ENCODE measurements around the gene FOXC1. TPM values are rescaled to one million over a fixed set of nuclear protein-coding genes. Genes with fewer than 3 reads are reported as not detected.

Gene FOXC1
- 10 to 100 TPM in 3 of 4 donors, 1 to 10 TPM in 1; 8.7 to 19.7 (median 16.8) TPM for total RNA-seq

- peak within 1 kb of the TSS; percentile 67 to 88 (median 76) for H3K4me3 ChIP-seq
- no peaks in the 10 kb centered on the region for H3K9me3 ChIP-seq
- peaks cover 15 to 74% (median 65%) of the 10 kb centered on the region in 4 donors for H3K4me1 ChIP-seq
- intact Hi-C loops (cut with DNase I), result loop anchor here (5.0 kb wide), 1 partner anchor 1082 kb away; no protein-coding TSS in a partner anchor
- no peaks in the 10 kb centered on the region for H3K36me3 ChIP-seq
- WGBS, result under 1% methylated on average over 39 of the region's 115 CpGs
- peak; percentile 97 for DNase-seq (ENCODE audit: extremely low spot score)
- H3K27ac ChIP-seq (replicated peaks in 1 of 4), result peak within 1 kb of the TSS; percentile 90 to 98 (median 96)
- H3K27me3 ChIP-seq, result peaks cover 4 to 84% (median 42%) of the 10 kb centered on the region in 4 donors
- TF ChIP-seq CTCF (IDR thresholded peaks at IDR 0.05) (no peak), POLR2AphosphoS5 (IDR thresholded peaks at IDR 0.05) (peak; percentile 88 to 90)
Observed at GRCh38 chr6:1609648-1610496, at the start of gene FOXC1. Gene FOXC1, plus strand, starts transcription at chr6:1609915. Its CDS starts 531 bp downstream, at chr6:1610446.

- TF ChIP-seq EP300 (IDR thresholded peaks at IDR 0.05), result no peak
- TF ChIP-seq CTCF (IDR thresholded peaks at IDR 0.05), result no peak
- TF ChIP-seq POLR2AphosphoS5 (IDR thresholded peaks at IDR 0.05), result no peak
- TF ChIP-seq POLR2A (IDR thresholded peaks at IDR 0.05; ENCODE audit: low read depth), result no peak
- H3K27ac ChIP-seq (replicated peaks in 1 of 4), result no peak overlapping the region
- peak; percentile 72 for DNase-seq (ENCODE audit: extremely low spot score)
- H3K4me1 ChIP-seq, result peaks cover 0 to 3% (median 1%) of the 10 kb centered on the region in 4 donors
- WGBS, result 76% methylated on average over 4 of the region's 4 CpGs
- no peaks in the 10 kb centered on the region for H3K9me3 ChIP-seq
- H3K36me3 ChIP-seq, result no peaks in the 10 kb centered on the region
- intact Hi-C loops (cut with DNase I), result no loop called here
- H3K4me3 ChIP-seq, result no peak overlapping the region
- H3K27me3 ChIP-seq, result no peaks in the 10 kb centered on the region
Observed at GRCh38 chr6:1560281-1561058, 49.2 kb upstream of the FOXC1 start.

- 89% methylated on average over 2 of the region's 2 CpGs for WGBS
- H3K4me3 ChIP-seq, result no peak overlapping the region
- intact Hi-C loops (cut with DNase I), result no loop called here
- H3K9me3 ChIP-seq, result no peaks in the 10 kb centered on the region
- DNase-seq (ENCODE audit: extremely low spot score), result peak; percentile 45
- H3K4me1 ChIP-seq, result no peaks in the 10 kb centered on the region
- no peaks in the 10 kb centered on the region for H3K36me3 ChIP-seq
- TF ChIP-seq EP300 (IDR thresholded peaks at IDR 0.05) (no peak), POLR2A (IDR thresholded peaks at IDR 0.05; ENCODE audit: low read depth) (no peak), CTCF (IDR thresholded peaks at IDR 0.05) (no peak), POLR2AphosphoS5 (IDR thresholded peaks at IDR 0.05) (no peak)
- no peaks in the 10 kb centered on the region for H3K27me3 ChIP-seq
- no peak overlapping the region for H3K27ac ChIP-seq (replicated peaks in 1 of 4)
Observed at GRCh38 chr6:1561355-1561754, 48.4 kb upstream of the FOXC1 start.

GRCh38 chr6:1562171-1562955 lies 47.4 kb upstream of the FOXC1 start:
- H3K27me3 ChIP-seq, result no peaks in the 10 kb centered on the region
- peak; percentile 7 for DNase-seq (ENCODE audit: extremely low spot score)
- TF ChIP-seq EP300 (IDR thresholded peaks at IDR 0.05) (no peak), CTCF (IDR thresholded peaks at IDR 0.05) (no peak), POLR2A (IDR thresholded peaks at IDR 0.05; ENCODE audit: low read depth) (no peak), POLR2AphosphoS5 (IDR thresholded peaks at IDR 0.05) (no peak)
- H3K36me3 ChIP-seq, result no peaks in the 10 kb centered on the region
- no peak overlapping the region for H3K4me3 ChIP-seq
- H3K27ac ChIP-seq (replicated peaks in 1 of 4), result no peak overlapping the region
- intact Hi-C loops (cut with DNase I), result no loop called here
- 79% methylated on average over 4 of the region's 4 CpGs for WGBS
- H3K9me3 ChIP-seq, result no peaks in the 10 kb centered on the region
- H3K4me1 ChIP-seq, result no peaks in the 10 kb centered on the region
